ENCODE data around the gene RNLS. TPM values are rescaled to one million over a fixed set of nuclear protein-coding genes. Genes with fewer than 3 reads are reported as not detected.

RNLS gene
- total RNA-seq, 1 donor from 2014 or later, result 20.8 TPM

DNA sequence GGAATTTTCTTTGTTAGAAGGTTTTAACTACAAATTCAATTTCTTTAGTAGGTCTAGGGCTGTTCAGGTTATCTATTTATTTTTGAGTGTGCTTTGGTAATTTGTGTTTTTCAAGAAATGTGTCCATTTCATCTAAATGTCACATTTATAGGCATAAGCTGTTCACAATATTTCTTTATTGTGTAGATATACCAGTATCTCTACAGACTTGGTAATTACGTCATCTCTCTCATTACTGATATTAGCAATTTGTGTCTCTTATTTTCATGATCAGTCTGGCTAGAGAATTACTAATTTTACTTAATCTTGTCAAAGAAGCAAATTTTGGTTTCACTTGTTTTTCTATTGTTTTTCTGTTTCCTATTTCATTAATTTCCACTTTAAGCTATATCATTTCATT, 152.0 kb downstream of the RNLS start:
- DNase-seq (ENCODE audit: low spot score), result no peak

DNA sequence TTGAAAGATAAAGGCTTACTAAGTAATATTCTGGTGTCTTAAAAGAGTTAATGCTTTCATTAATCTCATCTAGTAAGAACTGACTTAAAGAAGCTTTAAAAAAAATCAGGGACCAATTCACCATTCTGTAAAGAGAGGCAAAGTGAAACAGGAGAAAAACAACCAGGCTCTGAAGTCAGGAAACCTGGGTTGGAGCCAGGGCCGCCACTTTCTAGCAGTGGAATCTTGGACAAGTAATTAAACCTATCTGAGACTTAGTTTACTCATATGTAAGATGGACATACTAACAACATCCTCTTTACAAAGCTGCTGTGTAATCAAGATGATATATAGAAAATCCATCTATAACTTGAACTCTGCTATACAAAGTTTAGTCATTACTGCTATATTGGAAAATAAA, 154.1 kb downstream of the RNLS start:
- no peak for DNase-seq (ENCODE audit: low spot score)

GRCh38 chr10:88428442-88428841, 154.7 kb downstream of the RNLS start:
- DNase-seq (ENCODE audit: low spot score), result no peak

DNA sequence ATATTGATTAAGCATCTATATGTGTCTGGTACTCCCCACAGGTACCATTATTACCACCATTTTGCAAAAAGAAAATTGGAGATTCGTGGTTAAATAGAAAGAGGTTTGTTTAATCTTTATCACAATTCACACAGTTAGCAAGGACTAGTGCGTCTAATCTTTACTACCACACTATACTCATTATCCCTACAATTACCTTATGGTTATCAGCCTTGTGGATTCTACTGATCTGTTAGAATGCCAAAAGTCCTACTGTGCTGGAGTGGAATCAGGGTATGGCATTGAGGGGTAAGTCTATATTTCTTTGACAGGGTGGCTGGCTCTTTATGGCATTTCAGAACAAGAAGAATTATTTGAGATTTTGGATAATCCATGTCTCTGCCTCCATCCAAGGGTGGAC, 156.1 kb downstream of the RNLS start:
- no peak for DNase-seq (ENCODE audit: low spot score)

GRCh38 chr10:88424881-88425280, 158.2 kb downstream of the RNLS start:
- DNase-seq (ENCODE audit: low spot score), result no peak

GRCh38 chr10:88423732-88424131, 159.4 kb downstream of the RNLS start:
- DNase-seq (ENCODE audit: low spot score), result no peak

DNA sequence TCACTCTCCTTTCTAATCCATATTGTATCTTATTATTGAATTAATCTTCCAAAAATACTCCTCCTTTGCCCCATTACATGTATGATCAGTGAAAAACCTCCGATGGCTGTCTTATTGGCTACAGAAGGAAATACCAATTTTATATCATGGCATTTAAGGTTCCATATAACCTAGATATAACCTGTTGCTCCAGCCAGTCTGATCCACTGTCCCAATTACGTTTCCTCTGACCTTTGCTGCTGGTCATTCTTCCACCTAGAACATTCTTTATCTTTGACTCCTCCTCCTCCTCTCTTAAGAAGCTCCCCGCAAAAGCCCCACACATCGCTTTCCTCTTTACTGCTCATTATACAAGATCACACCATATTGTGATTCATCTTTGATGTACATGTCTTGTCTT, 161.5 kb downstream of the RNLS start:
- DNase-seq (ENCODE audit: low spot score), result no peak

- no peak for DNase-seq (ENCODE audit: low spot score)
These were observed 164.2 kb downstream of the RNLS start for GRCh38 chr10:88418871-88419270.

GRCh38 chr10:88417387-88418030, 165.6 kb downstream of the RNLS start:
- DNase-seq (ENCODE audit: low spot score), result no peak

DNA sequence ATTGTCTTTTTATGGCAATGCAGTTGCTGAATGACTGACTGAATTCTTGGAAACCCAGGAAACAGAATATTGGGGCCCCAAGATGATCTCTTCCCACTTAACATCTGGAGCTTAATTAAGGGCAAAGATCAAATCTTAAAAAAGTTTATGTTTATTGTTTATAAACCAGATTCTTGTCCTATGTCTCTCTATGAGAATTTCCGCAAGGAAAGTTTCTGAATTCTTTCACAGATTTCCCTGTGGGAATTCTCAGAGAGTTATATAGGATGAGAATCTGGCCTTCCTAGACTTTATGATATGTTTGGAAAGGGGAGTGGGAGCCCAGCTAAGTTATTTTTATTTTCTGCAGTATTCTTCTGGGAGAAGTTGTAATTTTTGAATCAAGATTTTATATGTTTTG, 166.3 kb downstream of the RNLS start:
- DNase-seq (ENCODE audit: low spot score), result no peak

DNA sequence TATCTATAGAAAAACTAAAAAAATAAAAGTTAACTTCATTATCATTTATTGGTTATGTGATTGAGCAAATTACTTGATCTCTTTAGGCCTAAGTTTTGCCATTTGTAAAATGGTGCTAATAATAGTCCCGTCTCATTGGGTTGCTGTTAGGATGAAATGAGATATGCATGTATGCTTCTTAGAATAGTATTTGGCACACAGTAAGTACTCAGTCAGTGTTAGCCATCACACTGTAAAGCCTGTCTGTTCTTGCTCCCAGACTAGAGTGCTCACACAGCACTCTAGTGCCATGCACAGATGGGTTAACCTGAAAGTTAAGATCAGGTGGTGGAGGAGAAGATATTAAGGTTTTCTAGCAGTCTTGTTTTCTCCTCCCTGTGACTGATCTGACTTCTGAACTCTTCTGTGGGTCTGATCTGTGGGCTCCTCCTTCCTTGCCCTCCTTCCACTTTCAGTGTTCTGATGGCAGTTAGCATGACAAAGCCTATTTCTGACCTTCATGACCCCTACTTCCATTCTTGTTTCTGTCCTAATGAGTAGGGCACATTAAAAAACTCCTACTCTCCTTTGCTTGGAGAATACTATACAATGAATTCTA, 167.5 kb downstream of the RNLS start:
- no peak for DNase-seq (ENCODE audit: low spot score)

- no peak for DNase-seq (ENCODE audit: low spot score)
These were observed 169.7 kb downstream of the RNLS start for GRCh38 chr10:88413412-88413811.

GRCh38 chr10:88411772-88412349, 171.3 kb downstream of the RNLS start:
- no peak for DNase-seq (ENCODE audit: low spot score)

- no peak for DNase-seq (ENCODE audit: low spot score)
These were observed 173.3 kb downstream of the RNLS start for GRCh38 chr10:88409824-88410223.

- DNase-seq (ENCODE audit: low spot score), result no peak
These were observed 173.9 kb downstream of the RNLS start for GRCh38 chr10:88409236-88409635.

DNA sequence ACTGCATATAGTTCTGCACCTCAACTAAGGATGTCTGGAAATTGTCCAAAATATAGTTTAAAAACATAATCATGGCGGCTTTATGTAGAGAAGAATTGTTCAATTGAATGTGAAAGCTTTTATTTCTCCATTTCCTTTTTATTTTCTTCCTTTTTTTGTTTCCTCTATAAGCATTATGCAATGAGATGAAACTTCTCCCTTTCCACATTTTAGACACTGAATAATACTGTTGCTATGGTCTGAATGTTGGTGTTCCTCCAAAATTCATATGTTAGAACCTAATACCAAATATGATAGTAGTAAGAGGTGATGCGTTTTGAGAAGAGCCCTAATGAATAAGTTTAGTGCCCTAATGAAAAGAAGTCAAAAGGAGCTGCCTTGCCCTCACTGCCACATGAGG, 175.0 kb downstream of the RNLS start:
- no peak for DNase-seq (ENCODE audit: low spot score)

DNA sequence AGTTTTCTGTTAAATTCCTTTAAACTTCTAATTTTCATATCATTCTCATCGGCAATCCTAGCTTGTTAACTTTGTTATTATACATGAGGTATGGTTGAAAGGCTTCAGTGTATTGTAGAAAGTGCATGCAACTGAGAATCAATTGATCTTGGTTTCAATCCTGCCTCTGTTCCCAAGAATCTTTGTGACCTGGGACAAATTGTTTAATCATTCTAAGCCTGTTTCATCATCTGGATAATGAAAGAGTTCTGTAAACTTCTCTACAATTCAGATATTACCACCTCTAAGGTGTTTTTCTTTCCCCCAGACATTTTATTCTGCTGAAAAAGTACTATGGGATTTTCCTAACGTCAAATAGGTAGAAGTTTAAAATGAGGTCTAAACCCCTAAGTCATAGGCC, 179.0 kb downstream of the RNLS start:
- DNase-seq (ENCODE audit: low spot score), result no peak

DNA sequence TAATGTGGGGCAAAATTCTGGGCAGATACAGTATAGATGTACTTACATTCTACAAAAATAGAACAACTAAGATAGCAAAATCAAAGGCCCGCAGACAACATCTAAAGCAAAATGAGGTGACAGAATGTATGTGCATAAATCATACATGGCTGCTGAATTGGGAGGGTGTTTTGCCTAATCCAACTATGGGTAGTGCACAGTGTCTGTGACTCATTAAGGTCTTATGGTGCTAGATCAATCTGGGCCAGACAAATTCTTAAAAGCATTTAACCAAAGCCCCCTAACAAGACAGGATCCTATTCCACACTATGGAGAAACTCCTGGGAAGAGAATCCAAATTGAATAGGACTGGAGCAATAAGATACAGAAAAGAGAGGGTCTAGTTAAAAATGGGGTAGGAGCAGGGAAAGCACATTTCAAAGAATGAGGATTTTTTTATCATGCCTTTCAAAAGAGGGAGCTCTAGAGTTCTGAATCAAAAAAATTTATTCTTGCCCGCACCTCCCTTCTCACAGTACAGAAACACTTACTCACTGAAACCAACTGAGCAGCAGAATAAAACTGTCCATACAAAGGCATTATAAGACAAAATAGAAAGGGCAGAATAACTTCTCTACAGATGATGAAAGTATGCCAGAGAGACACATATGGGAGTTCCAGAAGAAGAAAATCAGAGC, 181.3 kb downstream of the RNLS start:
- no peak for DNase-seq (ENCODE audit: low spot score)

DNA sequence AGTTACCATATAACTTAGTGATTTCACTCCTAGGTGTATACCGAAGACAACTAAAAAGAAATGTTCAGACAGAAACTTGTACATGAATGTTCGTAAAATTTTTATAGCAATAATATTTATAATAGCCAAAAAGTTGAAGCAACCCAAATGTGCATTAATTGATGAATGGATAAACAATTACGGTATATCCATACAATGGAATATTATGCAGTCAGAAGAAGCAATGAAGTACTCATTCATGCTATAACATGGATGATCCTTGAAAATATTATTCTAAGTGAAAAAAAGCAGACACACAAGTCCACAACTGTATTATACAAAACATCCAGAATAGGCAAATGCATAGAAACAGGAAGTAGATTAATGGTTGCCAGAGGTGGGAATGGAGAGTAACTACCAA, 183.9 kb downstream of the RNLS start:
- no peak for DNase-seq (ENCODE audit: low spot score)

DNA sequence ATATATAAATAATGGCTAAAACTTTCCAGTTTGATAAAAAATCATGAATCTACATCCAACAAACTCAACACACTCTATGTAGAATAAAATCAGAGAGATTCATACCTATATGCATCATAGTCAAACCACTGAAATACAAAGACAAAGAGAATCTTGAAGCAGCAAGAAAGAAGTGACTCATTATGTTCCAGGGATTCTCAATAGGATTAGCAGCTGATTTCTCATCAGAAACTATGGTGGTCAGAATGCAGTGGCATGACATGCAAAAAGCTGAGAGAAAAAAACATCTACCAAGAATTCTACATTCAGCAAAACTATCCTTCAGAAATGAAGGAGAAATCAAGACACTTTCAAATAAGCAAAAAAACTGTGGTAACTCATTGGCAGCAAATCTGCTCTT, 187.4 kb downstream of the RNLS start:
- DNase-seq (ENCODE audit: low spot score), result no peak

DNA sequence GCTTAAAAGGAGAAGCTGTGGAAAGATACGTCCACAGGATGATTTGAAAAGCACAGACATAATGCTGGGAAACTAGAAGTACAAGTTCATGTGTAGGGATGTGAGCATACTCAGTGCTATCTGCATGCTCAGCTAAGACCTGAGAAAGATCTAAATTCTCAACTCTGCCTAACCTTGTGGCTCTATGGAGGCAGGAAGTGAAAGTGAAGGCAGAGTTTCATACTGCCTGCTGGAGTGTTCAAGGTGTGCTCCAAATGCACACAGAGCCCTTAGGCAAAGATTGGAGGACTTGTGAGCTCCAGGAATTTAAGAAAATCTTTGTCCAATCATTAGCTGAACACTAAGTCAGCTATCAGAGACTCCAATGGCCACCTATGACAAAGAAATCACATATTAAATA, 190.9 kb downstream of the RNLS start:
- no peak for DNase-seq (ENCODE audit: low spot score)

GRCh38 chr10:88390041-88390440, 193.1 kb downstream of the RNLS start:
- no peak for DNase-seq (ENCODE audit: low spot score)

- DNase-seq (ENCODE audit: low spot score), result peak; percentile 48
These were observed 193.7 kb downstream of the RNLS start for GRCh38 chr10:88389456-88389855.

Measured in ureter (tissue), 1 donor.